ENCODE results near the gene TPCN1. TPM values are rescaled to one million over a fixed set of nuclear protein-coding genes. Genes with fewer than 3 reads are reported as not detected.
"Not testable (repeated sequence)": the region's sequence is repeated elsewhere in the genome, so short reads cannot be mapped to it uniquely, and the experiment has no call there.

Gene TPCN1
- polyA plus RNA-seq, 4 donors, result 12.2 to 70.2 (median 34.4) TPM

- no peak for FAIRE-seq
- H3K4me1 ChIP-seq (ENCODE audit: control insufficient read depth in 3 of 3, insufficient read depth in 2 of 3, low read depth in 1 of 3, low read length in 2 of 3), result no peaks in the 10 kb centered on the region
- DNase-seq, result no peak
- H3K27ac ChIP-seq (ENCODE audit: low read depth in 1 of 3, low read length in 2 of 3), result no peak overlapping the region
- H3K27me3 ChIP-seq (ENCODE audit: control insufficient read depth in 3 of 3, insufficient read depth in 3 of 3, low read length in 3 of 3), result no peaks in the 10 kb centered on the region
- H3K9me3 ChIP-seq (ENCODE audit: control insufficient read depth in 2 of 2, insufficient read depth in 1 of 2, low read depth in 1 of 2, low read length in 1 of 2), result no peaks in the 10 kb centered on the region
- H3K36me3 ChIP-seq (ENCODE audit: control insufficient read depth in 3 of 3, insufficient read depth in 2 of 3, low read depth in 1 of 3, low read length in 3 of 3), result no peaks in the 10 kb centered on the region
- 77 to 88% (median 88%) methylated on average over 12 of the region's 12 CpGs for WGBS, 3 donors
- no peak overlapping the region for H3K4me3 ChIP-seq (ENCODE audit: low read depth in 1 of 3, low read length in 3 of 3)
Observed at GRCh38 chr12:113200021-113200797, 21.1 kb upstream of the TPCN1 start.

- 82 to 89% (median 87%) methylated on average over 13 to 14 of the region's 14 CpGs for WGBS, 3 donors
- FAIRE-seq (no peak), DNase-seq (no peak)
- Histone ChIP-seq H3K4me3 (ENCODE audit: low read depth in 1 of 3, low read length in 3 of 3) (no peak overlapping the region), H3K36me3 (ENCODE audit: control insufficient read depth in 3 of 3, insufficient read depth in 2 of 3, low read depth in 1 of 3, low read length in 3 of 3) (no peaks in the 10 kb centered on the region), H3K27ac (ENCODE audit: low read depth in 1 of 3, low read length in 2 of 3) (no peak overlapping the region), H3K9me3 (ENCODE audit: control insufficient read depth in 2 of 2, insufficient read depth in 1 of 2, low read depth in 1 of 2, low read length in 1 of 2) (no peaks in the 10 kb centered on the region), H3K27me3 (ENCODE audit: control insufficient read depth in 3 of 3, insufficient read depth in 3 of 3, low read length in 3 of 3) (no peaks in the 10 kb centered on the region), H3K4me1 (ENCODE audit: control insufficient read depth in 3 of 3, insufficient read depth in 2 of 3, low read depth in 1 of 3, low read length in 2 of 3) (no peaks in the 10 kb centered on the region)
Observed at GRCh38 chr12:113201187-113202177, 19.8 kb upstream of the TPCN1 start.

- Histone ChIP-seq H3K27me3 (ENCODE audit: control insufficient read depth in 3 of 3, insufficient read depth in 3 of 3, low read length in 3 of 3) (no peaks in the 10 kb centered on the region), H3K4me1 (ENCODE audit: control insufficient read depth in 3 of 3, insufficient read depth in 2 of 3, low read depth in 1 of 3, low read length in 2 of 3) (no peaks in the 10 kb centered on the region), H3K27ac (ENCODE audit: low read depth in 1 of 3, low read length in 2 of 3) (no peak overlapping the region), H3K36me3 (ENCODE audit: control insufficient read depth in 3 of 3, insufficient read depth in 2 of 3, low read depth in 1 of 3, low read length in 3 of 3) (no peaks in the 10 kb centered on the region), H3K9me3 (ENCODE audit: control insufficient read depth in 2 of 2, insufficient read depth in 1 of 2, low read depth in 1 of 2, low read length in 1 of 2) (no peaks in the 10 kb centered on the region), H3K4me3 (ENCODE audit: low read depth in 1 of 3, low read length in 3 of 3) (no peak overlapping the region)
- 79 to 86% (median 81%) methylated on average over 4 of the region's 4 CpGs for whole genome bisulfite sequencing, 3 donors
- no peak for FAIRE-seq
- no peak for DNase-seq
Observed at GRCh38 chr12:113202300-113203075, 18.8 kb upstream of the TPCN1 start.

GRCh38 chr12:113203852-113204760 lies 17.2 kb upstream of the TPCN1 start:
- Histone ChIP-seq H3K4me3 (ENCODE audit: low read depth in 1 of 3, low read length in 3 of 3) (no peak overlapping the region), H3K27ac (ENCODE audit: low read depth in 1 of 3, low read length in 2 of 3) (no peak overlapping the region), H3K27me3 (ENCODE audit: control insufficient read depth in 3 of 3, insufficient read depth in 3 of 3, low read length in 3 of 3) (no peaks in the 10 kb centered on the region), H3K4me1 (ENCODE audit: control insufficient read depth in 3 of 3, insufficient read depth in 2 of 3, low read depth in 1 of 3, low read length in 2 of 3) (peaks cover 0 to 4% (median 0%) of the 10 kb centered on the region in 3 donors), H3K36me3 (ENCODE audit: control insufficient read depth in 3 of 3, insufficient read depth in 2 of 3, low read depth in 1 of 3, low read length in 3 of 3) (no peaks in the 10 kb centered on the region), H3K9me3 (ENCODE audit: control insufficient read depth in 2 of 2, insufficient read depth in 1 of 2, low read depth in 1 of 2, low read length in 1 of 2) (no peaks in the 10 kb centered on the region)
- 87 to 89% (median 88%) methylated on average over 8 of the region's 8 CpGs for WGBS, 3 donors
- FAIRE-seq (no peak), DNase-seq (no peak)

- H3K4me3 ChIP-seq (ENCODE audit: low read depth in 1 of 3, low read length in 3 of 3), result no peak overlapping the region
- H3K9me3 ChIP-seq (ENCODE audit: control insufficient read depth in 2 of 2, insufficient read depth in 1 of 2, low read depth in 1 of 2, low read length in 1 of 2), result no peaks in the 10 kb centered on the region
- no peaks in the 10 kb centered on the region for H3K36me3 ChIP-seq (ENCODE audit: control insufficient read depth in 3 of 3, insufficient read depth in 2 of 3, low read depth in 1 of 3, low read length in 3 of 3)
- H3K27ac ChIP-seq (ENCODE audit: low read depth in 1 of 3, low read length in 2 of 3), result no peak overlapping the region
- WGBS, 3 donors, result 49 to 82% (median 61%) methylated on average over 3 of the region's 3 CpGs
- FAIRE-seq (no peak), DNase-seq (peak in 1 of 2 donors; percentile 52)
- H3K4me1 ChIP-seq (ENCODE audit: control insufficient read depth in 3 of 3, insufficient read depth in 2 of 3, low read depth in 1 of 3, low read length in 2 of 3), result peaks cover 0 to 4% (median 0%) of the 10 kb centered on the region in 3 donors
- H3K27me3 ChIP-seq (ENCODE audit: control insufficient read depth in 3 of 3, insufficient read depth in 3 of 3, low read length in 3 of 3), result no peaks in the 10 kb centered on the region
Observed at GRCh38 chr12:113204804-113205203, 16.5 kb upstream of the TPCN1 start.

- WGBS, 3 donors, result 98 to 99% (median 98%) methylated on average over 5 of the region's 5 CpGs
- not testable (repeated sequence) for H3K27me3 ChIP-seq (ENCODE audit: control insufficient read depth in 3 of 3, insufficient read depth in 3 of 3, low read length in 3 of 3); DNase-seq; FAIRE-seq; H3K36me3 ChIP-seq (ENCODE audit: control insufficient read depth in 3 of 3, insufficient read depth in 2 of 3, low read depth in 1 of 3, low read length in 3 of 3); H3K27ac ChIP-seq (ENCODE audit: low read depth in 1 of 3, low read length in 2 of 3); H3K9me3 ChIP-seq (ENCODE audit: control insufficient read depth in 2 of 2, insufficient read depth in 1 of 2, low read depth in 1 of 2, low read length in 1 of 2); H3K4me3 ChIP-seq (ENCODE audit: low read depth in 1 of 3, low read length in 3 of 3); H3K4me1 ChIP-seq (ENCODE audit: control insufficient read depth in 3 of 3, insufficient read depth in 2 of 3, low read depth in 1 of 3, low read length in 2 of 3)
Observed at GRCh38 chr12:113206802-113207201, 14.5 kb upstream of the TPCN1 start.

GRCh38 chr12:113207613-113208040 lies 13.6 kb upstream of the TPCN1 start:
- Histone ChIP-seq H3K27ac (ENCODE audit: low read depth in 1 of 3, low read length in 2 of 3) (peak overlapping the region in 1 of 3 donors; percentile 82), H3K36me3 (ENCODE audit: control insufficient read depth in 3 of 3, insufficient read depth in 2 of 3, low read depth in 1 of 3, low read length in 3 of 3) (no peaks in the 10 kb centered on the region), H3K4me3 (ENCODE audit: low read depth in 1 of 3, low read length in 3 of 3) (no peak overlapping the region), H3K4me1 (ENCODE audit: control insufficient read depth in 3 of 3, insufficient read depth in 2 of 3, low read depth in 1 of 3, low read length in 2 of 3) (peaks cover 0 to 4% (median 0%) of the 10 kb centered on the region in 3 donors), H3K27me3 (ENCODE audit: control insufficient read depth in 3 of 3, insufficient read depth in 3 of 3, low read length in 3 of 3) (no peaks in the 10 kb centered on the region), H3K9me3 (ENCODE audit: control insufficient read depth in 2 of 2, insufficient read depth in 1 of 2, low read depth in 1 of 2, low read length in 1 of 2) (no peaks in the 10 kb centered on the region)
- no peak for FAIRE-seq
- WGBS, 3 donors, result 58 to 69% (median 65%) methylated on average over 6 of the region's 6 CpGs
- DNase-seq, result no peak

Data from small intestine (tissue), 7 donors.